ENCODE results near the gene PBX2.

- TF ChIP-seq, protein P1, sequence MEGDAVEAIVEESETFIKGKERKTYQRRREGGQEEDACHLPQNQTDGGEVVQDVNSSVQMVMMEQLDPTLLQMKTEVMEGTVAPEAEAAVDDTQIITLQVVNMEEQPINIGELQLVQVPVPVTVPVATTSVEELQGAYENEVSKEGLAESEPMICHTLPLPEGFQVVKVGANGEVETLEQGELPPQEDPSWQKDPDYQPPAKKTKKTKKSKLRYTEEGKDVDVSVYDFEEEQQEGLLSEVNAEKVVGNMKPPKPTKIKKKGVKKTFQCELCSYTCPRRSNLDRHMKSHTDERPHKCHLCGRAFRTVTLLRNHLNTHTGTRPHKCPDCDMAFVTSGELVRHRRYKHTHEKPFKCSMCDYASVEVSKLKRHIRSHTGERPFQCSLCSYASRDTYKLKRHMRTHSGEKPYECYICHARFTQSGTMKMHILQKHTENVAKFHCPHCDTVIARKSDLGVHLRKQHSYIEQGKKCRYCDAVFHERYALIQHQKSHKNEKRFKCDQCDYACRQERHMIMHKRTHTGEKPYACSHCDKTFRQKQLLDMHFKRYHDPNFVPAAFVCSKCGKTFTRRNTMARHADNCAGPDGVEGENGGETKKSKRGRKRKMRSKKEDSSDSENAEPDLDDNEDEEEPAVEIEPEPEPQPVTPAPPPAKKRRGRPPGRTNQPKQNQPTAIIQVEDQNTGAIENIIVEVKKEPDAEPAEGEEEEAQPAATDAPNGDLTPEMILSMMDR (IDR thresholded peaks at IDR 0.05; ENCODE audit: insufficient read depth, low read length) = no peak
- TF ChIP-seq SPI1 (IDR thresholded peaks at IDR 0.05; ENCODE audit: borderline replicate concordance, low read depth) (no peak), GABPA (IDR thresholded peaks at IDR 0.05; ENCODE audit: low read depth) (no peak), POLR2AphosphoS5 (IDR thresholded peaks at IDR 0.05; ENCODE audit: low read depth) (no peak)
- TF ChIP-seq, protein P2, sequence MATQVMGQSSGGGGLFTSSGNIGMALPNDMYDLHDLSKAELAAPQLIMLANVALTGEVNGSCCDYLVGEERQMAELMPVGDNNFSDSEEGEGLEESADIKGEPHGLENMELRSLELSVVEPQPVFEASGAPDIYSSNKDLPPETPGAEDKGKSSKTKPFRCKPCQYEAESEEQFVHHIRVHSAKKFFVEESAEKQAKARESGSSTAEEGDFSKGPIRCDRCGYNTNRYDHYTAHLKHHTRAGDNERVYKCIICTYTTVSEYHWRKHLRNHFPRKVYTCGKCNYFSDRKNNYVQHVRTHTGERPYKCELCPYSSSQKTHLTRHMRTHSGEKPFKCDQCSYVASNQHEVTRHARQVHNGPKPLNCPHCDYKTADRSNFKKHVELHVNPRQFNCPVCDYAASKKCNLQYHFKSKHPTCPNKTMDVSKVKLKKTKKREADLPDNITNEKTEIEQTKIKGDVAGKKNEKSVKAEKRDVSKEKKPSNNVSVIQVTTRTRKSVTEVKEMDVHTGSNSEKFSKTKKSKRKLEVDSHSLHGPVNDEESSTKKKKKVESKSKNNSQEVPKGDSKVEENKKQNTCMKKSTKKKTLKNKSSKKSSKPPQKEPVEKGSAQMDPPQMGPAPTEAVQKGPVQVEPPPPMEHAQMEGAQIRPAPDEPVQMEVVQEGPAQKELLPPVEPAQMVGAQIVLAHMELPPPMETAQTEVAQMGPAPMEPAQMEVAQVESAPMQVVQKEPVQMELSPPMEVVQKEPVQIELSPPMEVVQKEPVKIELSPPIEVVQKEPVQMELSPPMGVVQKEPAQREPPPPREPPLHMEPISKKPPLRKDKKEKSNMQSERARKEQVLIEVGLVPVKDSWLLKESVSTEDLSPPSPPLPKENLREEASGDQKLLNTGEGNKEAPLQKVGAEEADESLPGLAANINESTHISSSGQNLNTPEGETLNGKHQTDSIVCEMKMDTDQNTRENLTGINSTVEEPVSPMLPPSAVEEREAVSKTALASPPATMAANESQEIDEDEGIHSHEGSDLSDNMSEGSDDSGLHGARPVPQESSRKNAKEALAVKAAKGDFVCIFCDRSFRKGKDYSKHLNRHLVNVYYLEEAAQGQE (IDR thresholded peaks at IDR 0.05; ENCODE audit: insufficient replicate concordance, low read depth) = no peak
Measured at GRCh38 chr6:32224696-32225095, 34.7 kb upstream of the PBX2 start.
